HEK293T (cell line): ENCODE data around the gene LCN1.

Experiments
- ARNT ChIP-seq: fragments of 450-650 bp; IDR thresholded peaks from 2 replicates; pipeline ENCODE4 v1.6.1; 2017; ENCODE audit warnings: mild to moderate bottlenecking
- FOXA1 ChIP-seq: fragments of 450-650 bp; IDR thresholded peaks from 2 replicates; pipeline ENCODE4 v1.6.1; 2016; ENCODE audit warnings: mild to moderate bottlenecking
- FOXK2 ChIP-seq: fragments of 450-650 bp; IDR thresholded peaks from 2 replicates; pipeline ENCODE4 v1.6.1; 2016; ENCODE audit warnings: mild to moderate bottlenecking
- FOXM1 ChIP-seq: fragments of 450-650 bp; IDR thresholded peaks from 2 replicates; pipeline ENCODE4 v1.6.1; 2017; ENCODE audit warnings: mild to moderate bottlenecking, borderline replicate concordance
- HDGF ChIP-seq: fragments of 450-650 bp; IDR thresholded peaks from 2 replicates; pipeline ENCODE4 v1.6.1; 2017; ENCODE audit warnings: antibody characterized with exemption, borderline replicate concordance
- L3MBTL2 ChIP-seq: fragments of 450-650 bp; conservative IDR thresholded peaks from 2 replicates; pipeline ENCODE4 v1.6.1; 2016; ENCODE audit warnings: mild to moderate bottlenecking
- SUZ12 ChIP-seq: fragments of 450-650 bp; IDR thresholded peaks from 2 replicates; pipeline ENCODE4 v1.6.1; 2016; ENCODE audit warnings: mild to moderate bottlenecking

DNA sequence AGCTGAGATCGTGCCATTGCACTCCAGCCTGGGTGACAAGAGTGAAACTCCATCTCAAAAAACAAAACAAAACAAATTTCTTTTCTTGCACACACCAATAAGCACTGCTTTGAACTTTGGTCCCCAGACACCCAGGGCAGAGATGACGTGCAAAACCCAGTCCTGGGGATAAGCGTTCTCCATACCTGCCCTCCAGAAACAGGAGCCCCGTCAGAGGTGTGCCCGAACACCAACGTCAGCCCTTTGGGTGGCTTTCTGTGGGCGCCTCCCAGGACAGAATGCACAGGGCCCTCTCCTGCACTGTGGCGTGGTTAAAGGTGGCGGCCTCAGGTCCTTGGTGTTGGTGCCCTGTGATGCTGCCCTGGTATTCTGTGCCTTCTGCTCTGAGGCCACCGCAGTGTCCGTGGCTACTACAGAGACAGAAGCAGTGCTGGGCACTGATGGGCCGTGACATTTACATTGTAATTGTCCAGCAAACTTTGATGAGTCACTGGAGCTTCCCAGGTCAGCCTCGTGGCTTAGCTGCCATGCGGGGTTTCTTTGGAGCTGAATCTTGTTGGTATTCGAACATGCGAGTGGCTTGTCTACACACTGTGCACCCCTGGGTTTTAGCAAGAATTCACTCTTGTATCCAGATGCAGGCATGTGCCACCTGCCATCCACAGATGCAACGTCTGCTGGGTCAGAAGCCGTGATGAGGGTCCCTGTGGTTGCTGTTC lies 31.9 kb upstream of the LCN1 start:
- no peak for TF ChIP-seq L3MBTL2
- TF ChIP-seq FOXK2 = no peak
- TF ChIP-seq HDGF = no peak
- TF ChIP-seq SUZ12 = no peak
- no peak for TF ChIP-seq FOXA1
- TF ChIP-seq FOXM1 = no peak
- TF ChIP-seq ARNT = no peak
